ENCODE results near the gene GCNT1.

The GCNT1 gene

GRCh38 chr9:76502746-76503145, 43.8 kb downstream of the GCNT1 start (continued):
- TF ChIP-seq ZNF70 (CRISPR knock-in tag; IDR thresholded peaks at IDR 0.05) (no peak), GLIS3 (CRISPR knock-in tag; IDR thresholded peaks at IDR 0.05) (no peak)

DNA sequence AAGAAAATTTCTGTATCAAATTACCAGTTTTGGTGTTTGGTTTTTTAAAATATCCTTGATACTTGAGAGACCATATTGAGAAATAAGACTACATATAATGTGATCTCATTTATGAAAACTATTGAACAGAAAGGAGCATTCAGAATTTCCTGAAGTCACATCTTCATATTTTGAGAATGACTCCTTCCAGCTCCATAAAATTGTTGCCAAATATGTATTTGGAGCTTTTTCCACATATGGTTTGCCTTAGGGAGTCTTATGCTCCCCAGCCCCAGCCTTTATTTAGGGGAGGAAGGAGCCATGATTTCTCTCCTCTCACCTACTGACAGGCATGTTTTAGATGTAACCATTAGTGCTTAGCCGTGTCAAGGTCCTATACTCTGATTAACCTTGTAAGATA, 51.1 kb downstream of the GCNT1 start:
- TF ChIP-seq, protein P1, sequence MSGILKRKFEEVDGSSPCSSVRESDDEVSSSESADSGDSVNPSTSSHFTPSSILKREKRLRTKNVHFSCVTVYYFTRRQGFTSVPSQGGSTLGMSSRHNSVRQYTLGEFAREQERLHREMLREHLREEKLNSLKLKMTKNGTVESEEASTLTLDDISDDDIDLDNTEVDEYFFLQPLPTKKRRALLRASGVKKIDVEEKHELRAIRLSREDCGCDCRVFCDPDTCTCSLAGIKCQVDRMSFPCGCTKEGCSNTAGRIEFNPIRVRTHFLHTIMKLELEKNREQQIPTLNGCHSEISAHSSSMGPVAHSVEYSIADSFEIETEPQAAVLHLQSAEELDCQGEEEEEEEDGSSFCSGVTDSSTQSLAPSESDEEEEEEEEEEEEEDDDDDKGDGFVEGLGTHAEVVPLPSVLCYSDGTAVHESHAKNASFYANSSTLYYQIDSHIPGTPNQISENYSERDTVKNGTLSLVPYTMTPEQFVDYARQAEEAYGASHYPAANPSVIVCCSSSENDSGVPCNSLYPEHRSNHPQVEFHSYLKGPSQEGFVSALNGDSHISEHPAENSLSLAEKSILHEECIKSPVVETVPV (CRISPR knock-in tag; IDR thresholded peaks at IDR 0.05): no peak
- TF ChIP-seq ARNTL (CRISPR knock-in tag; IDR thresholded peaks at IDR 0.05; ENCODE audit: borderline replicate concordance, low read depth): no peak
- TF ChIP-seq ZNF565 (CRISPR knock-in tag; conservative IDR thresholded peaks at IDR 0.05; ENCODE audit: low read depth): no peak
- no peak for TF ChIP-seq BACH2 (CRISPR knock-in tag; IDR thresholded peaks at IDR 0.05; ENCODE audit: borderline replicate concordance)
- no peak for TF ChIP-seq TCF4 (CRISPR knock-in tag; IDR thresholded peaks at IDR 0.05; ENCODE audit: borderline replicate concordance)
- TF ChIP-seq ISL1 (CRISPR knock-in tag; IDR thresholded peaks at IDR 0.05): no peak
- no peak for TF ChIP-seq GLIS3 (CRISPR knock-in tag; IDR thresholded peaks at IDR 0.05)
- TF ChIP-seq, protein P2, sequence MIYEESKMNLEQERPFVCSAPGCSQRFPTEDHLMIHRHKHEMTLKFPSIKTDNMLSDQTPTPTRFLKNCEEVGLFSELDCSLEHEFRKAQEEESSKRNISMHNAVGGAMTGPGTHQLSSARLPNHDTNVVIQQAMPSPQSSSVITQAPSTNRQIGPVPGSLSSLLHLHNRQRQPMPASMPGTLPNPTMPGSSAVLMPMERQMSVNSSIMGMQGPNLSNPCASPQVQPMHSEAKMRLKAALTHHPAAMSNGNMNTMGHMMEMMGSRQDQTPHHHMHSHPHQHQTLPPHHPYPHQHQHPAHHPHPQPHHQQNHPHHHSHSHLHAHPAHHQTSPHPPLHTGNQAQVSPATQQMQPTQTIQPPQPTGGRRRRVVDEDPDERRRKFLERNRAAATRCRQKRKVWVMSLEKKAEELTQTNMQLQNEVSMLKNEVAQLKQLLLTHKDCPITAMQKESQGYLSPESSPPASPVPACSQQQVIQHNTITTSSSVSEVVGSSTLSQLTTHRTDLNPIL (CRISPR knock-in tag; IDR thresholded peaks at IDR 0.05; ENCODE audit: low read depth): no peak
- no peak for TF ChIP-seq ZC3H10 (CRISPR knock-in tag; IDR thresholded peaks at IDR 0.05)
- no peak for TF ChIP-seq SNAI2 (CRISPR knock-in tag; IDR thresholded peaks at IDR 0.05)
- no peak for TF ChIP-seq RARB (CRISPR knock-in tag; IDR thresholded peaks at IDR 0.05)
- no peak for TF ChIP-seq PPARA (CRISPR knock-in tag; IDR thresholded peaks at IDR 0.05; ENCODE audit: borderline replicate concordance)
- TF ChIP-seq TOX (CRISPR knock-in tag; IDR thresholded peaks at IDR 0.05; ENCODE audit: borderline replicate concordance): no peak
- TF ChIP-seq CSDC2 (CRISPR knock-in tag; IDR thresholded peaks at IDR 0.05): no peak
- no peak for TF ChIP-seq ZNF70 (CRISPR knock-in tag; IDR thresholded peaks at IDR 0.05)
- no peak for TF ChIP-seq ESRRG (CRISPR knock-in tag; IDR thresholded peaks at IDR 0.05)
- TF ChIP-seq, protein P3, sequence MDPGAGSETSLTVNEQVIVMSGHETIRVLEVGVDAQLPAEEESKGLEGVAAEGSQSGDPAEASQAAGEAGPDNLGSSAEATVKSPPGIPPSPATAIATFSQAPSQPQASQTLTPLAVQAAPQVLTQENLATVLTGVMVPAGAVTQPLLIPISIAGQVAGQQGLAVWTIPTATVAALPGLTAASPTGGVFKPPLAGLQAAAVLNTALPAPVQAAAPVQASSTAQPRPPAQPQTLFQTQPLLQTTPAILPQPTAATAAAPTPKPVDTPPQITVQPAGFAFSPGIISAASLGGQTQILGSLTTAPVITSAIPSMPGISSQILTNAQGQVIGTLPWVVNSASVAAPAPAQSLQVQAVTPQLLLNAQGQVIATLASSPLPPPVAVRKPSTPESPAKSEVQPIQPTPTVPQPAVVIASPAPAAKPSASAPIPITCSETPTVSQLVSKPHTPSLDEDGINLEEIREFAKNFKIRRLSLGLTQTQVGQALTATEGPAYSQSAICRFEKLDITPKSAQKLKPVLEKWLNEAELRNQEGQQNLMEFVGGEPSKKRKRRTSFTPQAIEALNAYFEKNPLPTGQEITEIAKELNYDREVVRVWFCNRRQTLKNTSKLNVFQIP (CRISPR knock-in tag; IDR thresholded peaks at IDR 0.05; ENCODE audit: borderline replicate concordance, low read depth): no peak
- TF ChIP-seq ZFP3 (CRISPR knock-in tag; IDR thresholded peaks at IDR 0.05): no peak
- TF ChIP-seq, protein P4, sequence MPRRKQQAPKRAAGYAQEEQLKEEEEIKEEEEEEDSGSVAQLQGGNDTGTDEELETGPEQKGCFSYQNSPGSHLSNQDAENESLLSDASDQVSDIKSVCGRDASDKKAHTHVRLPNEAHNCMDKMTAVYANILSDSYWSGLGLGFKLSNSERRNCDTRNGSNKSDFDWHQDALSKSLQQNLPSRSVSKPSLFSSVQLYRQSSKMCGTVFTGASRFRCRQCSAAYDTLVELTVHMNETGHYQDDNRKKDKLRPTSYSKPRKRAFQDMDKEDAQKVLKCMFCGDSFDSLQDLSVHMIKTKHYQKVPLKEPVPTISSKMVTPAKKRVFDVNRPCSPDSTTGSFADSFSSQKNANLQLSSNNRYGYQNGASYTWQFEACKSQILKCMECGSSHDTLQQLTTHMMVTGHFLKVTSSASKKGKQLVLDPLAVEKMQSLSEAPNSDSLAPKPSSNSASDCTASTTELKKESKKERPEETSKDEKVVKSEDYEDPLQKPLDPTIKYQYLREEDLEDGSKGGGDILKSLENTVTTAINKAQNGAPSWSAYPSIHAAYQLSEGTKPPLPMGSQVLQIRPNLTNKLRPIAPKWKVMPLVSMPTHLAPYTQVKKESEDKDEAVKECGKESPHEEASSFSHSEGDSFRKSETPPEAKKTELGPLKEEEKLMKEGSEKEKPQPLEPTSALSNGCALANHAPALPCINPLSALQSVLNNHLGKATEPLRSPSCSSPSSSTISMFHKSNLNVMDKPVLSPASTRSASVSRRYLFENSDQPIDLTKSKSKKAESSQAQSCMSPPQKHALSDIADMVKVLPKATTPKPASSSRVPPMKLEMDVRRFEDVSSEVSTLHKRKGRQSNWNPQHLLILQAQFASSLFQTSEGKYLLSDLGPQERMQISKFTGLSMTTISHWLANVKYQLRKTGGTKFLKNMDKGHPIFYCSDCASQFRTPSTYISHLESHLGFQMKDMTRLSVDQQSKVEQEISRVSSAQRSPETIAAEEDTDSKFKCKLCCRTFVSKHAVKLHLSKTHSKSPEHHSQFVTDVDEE (CRISPR knock-in tag; IDR thresholded peaks at IDR 0.05): no peak
- no peak for ATAC-seq

GRCh38 chr9:76510446-76510845, 51.5 kb downstream of the GCNT1 start:
- ATAC-seq: no peak
- TF ChIP-seq, protein P1 (CRISPR knock-in tag; IDR thresholded peaks at IDR 0.05): no peak

DNA sequence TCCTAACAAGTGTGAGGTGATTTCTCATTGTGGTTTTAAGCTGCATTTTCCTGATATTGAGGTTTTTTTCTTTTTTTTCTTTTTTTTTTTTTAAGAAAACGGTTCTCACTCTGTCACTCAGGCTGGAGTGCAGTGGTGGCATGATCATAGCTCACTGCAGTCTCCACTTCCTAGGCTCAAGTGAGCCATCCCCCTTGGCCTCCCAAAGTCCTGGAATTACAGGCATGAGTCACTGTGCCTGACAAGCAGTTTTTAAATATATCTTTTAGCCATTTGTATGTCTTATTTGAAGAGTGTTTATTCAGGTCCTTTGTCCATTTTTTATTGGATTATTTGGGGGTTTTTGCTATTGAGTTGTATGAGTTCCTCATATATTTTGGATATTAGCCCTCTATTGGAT, 53.8 kb downstream of the GCNT1 start:
- TF ChIP-seq RARB (CRISPR knock-in tag; IDR thresholded peaks at IDR 0.05): no peak
- TF ChIP-seq ARNTL (CRISPR knock-in tag; IDR thresholded peaks at IDR 0.05; ENCODE audit: borderline replicate concordance, low read depth): no peak
- no peak for TF ChIP-seq CSDC2 (CRISPR knock-in tag; IDR thresholded peaks at IDR 0.05)
- no peak for TF ChIP-seq PATZ1 (CRISPR knock-in tag; IDR thresholded peaks at IDR 0.05; ENCODE audit: borderline replicate concordance)
- no peak for TF ChIP-seq BACH2 (CRISPR knock-in tag; IDR thresholded peaks at IDR 0.05; ENCODE audit: borderline replicate concordance)
- no peak for TF ChIP-seq ZFP30 (CRISPR knock-in tag; IDR thresholded peaks at IDR 0.05)
- TF ChIP-seq, protein P2 (CRISPR knock-in tag; IDR thresholded peaks at IDR 0.05; ENCODE audit: low read depth): no peak
- no peak for TF ChIP-seq PPARA (CRISPR knock-in tag; IDR thresholded peaks at IDR 0.05; ENCODE audit: borderline replicate concordance)
- no peak for TF ChIP-seq OSR1 (CRISPR knock-in tag; IDR thresholded peaks at IDR 0.05)
- no peak for TF ChIP-seq GLIS3 (CRISPR knock-in tag; IDR thresholded peaks at IDR 0.05)
- TF ChIP-seq ZNF8 (CRISPR knock-in tag; IDR thresholded peaks at IDR 0.05): no peak
- no peak for TF ChIP-seq TOX (CRISPR knock-in tag; IDR thresholded peaks at IDR 0.05; ENCODE audit: borderline replicate concordance)
- TF ChIP-seq, protein P1 (CRISPR knock-in tag; IDR thresholded peaks at IDR 0.05): no peak
- ATAC-seq: no peak
